Effector CD4-positive, alpha-beta T cell (primary cell): ENCODE measurements around the gene TSPAN5.
"Not testable (repeated sequence)": the region's sequence is repeated elsewhere in the genome, so short reads cannot be mapped to it uniquely, and the experiment has no call there.

Experiments used
- DNase-seq: peaks from one replicate; pipeline ENCODE4 v3.0.0-alpha.2; 2020

The TSPAN5 gene

GRCh38 chr4:98482847-98483806 lies 175.3 kb downstream of the TSPAN5 start:
- DNase-seq: no peak

- no peak for DNase-seq
Observed at GRCh38 chr4:98482503-98482846, 175.9 kb downstream of the TSPAN5 start.

- no peak for DNase-seq
Observed at GRCh38 chr4:98481167-98481566, 177.2 kb downstream of the TSPAN5 start.

- no peak for DNase-seq
Observed at GRCh38 chr4:98480535-98480934, 177.9 kb downstream of the TSPAN5 start.

GRCh38 chr4:98479590-98479989 lies 178.8 kb downstream of the TSPAN5 start:
- DNase-seq: not testable (repeated sequence)

- DNase-seq: no peak
Observed at GRCh38 chr4:98476891-98477290, 181.5 kb downstream of the TSPAN5 start.

- no peak for DNase-seq
Observed at GRCh38 chr4:98474408-98474844, 184.0 kb downstream of the TSPAN5 start.

GRCh38 chr4:98473046-98473445 lies 185.4 kb downstream of the TSPAN5 start:
- no peak for DNase-seq

GRCh38 chr4:98470831-98471230 lies 187.6 kb downstream of the TSPAN5 start:
- no peak for DNase-seq

- DNase-seq: no peak
Observed at GRCh38 chr4:98470366-98470765, 188.0 kb downstream of the TSPAN5 start.

GRCh38 chr4:98469771-98470170 lies 188.6 kb downstream of the TSPAN5 start:
- no peak for DNase-seq

GRCh38 chr4:98468709-98469108 lies 189.7 kb downstream of the TSPAN5 start:
- DNase-seq: no peak

GRCh38 chr4:98467627-98468072 lies 190.8 kb downstream of the TSPAN5 start:
- DNase-seq: peak; percentile 50

- DNase-seq: no peak
Observed at GRCh38 chr4:98466868-98467599, 191.4 kb downstream of the TSPAN5 start.

GRCh38 chr4:98462487-98462886 lies 195.9 kb downstream of the TSPAN5 start:
- no peak for DNase-seq

- not testable (repeated sequence) for DNase-seq
Observed at GRCh38 chr4:98461121-98461865, 197.1 kb downstream of the TSPAN5 start.

- DNase-seq: not testable (repeated sequence)
Observed at GRCh38 chr4:98457422-98457821, 201.0 kb downstream of the TSPAN5 start.

GRCh38 chr4:98452091-98452490 lies 206.3 kb downstream of the TSPAN5 start:
- DNase-seq: no peak

- no peak for DNase-seq
Observed at GRCh38 chr4:98448908-98449307, 209.5 kb downstream of the TSPAN5 start.

- DNase-seq: no peak
Observed at GRCh38 chr4:98447648-98448047, 210.8 kb downstream of the TSPAN5 start.

GRCh38 chr4:98446499-98447375 lies 211.7 kb downstream of the TSPAN5 start:
- DNase-seq: peak; percentile 38

GRCh38 chr4:98444371-98444770 lies 214.0 kb downstream of the TSPAN5 start:
- DNase-seq: no peak
